ENCODE measurements around the gene KCNJ6. TPM values are rescaled to one million over a fixed set of nuclear protein-coding genes. Genes with fewer than 3 reads are reported as not detected.
"Not testable (repeated sequence)": the region's sequence is repeated elsewhere in the genome, so short reads cannot be mapped to it uniquely, and the experiment has no call there.

Gene KCNJ6
- not detected for total RNA-seq

- H3K9me3 Mint-ChIP-seq = peaks cover 1% of the 10 kb centered on the region
- H3K27ac Mint-ChIP-seq = no peak within 1 kb of the TSS
- no peak within 1 kb of the TSS for H3K4me3 Mint-ChIP-seq
- no peaks in the 10 kb centered on the region for H3K36me3 Mint-ChIP-seq
- peak; percentile 24 for DNase-seq
- peaks cover 77% of the 10 kb centered on the region for H3K27me3 Mint-ChIP-seq
- H3K4me1 Mint-ChIP-seq = peaks cover 6% of the 10 kb centered on the region
Measured at GRCh38 chr21:37916310-37917051, at the start of gene KCNJ6. Gene KCNJ6 (minus strand): TSS chr21:37916457. CDS start chr21:37840682, 75,775 bp downstream.

GRCh38 chr21:37965088-37965805 lies 49.0 kb upstream of the KCNJ6 start:
- H3K4me3 Mint-ChIP-seq = no peak overlapping the region
- H3K27me3 Mint-ChIP-seq = peaks cover 6% of the 10 kb centered on the region
- no peak overlapping the region for H3K27ac Mint-ChIP-seq
- H3K4me1 Mint-ChIP-seq = no peaks in the 10 kb centered on the region
- H3K9me3 Mint-ChIP-seq = no peaks in the 10 kb centered on the region
- DNase-seq = no peak
- no peaks in the 10 kb centered on the region for H3K36me3 Mint-ChIP-seq

GRCh38 chr21:37958537-37958936 lies 42.3 kb upstream of the KCNJ6 start:
- Mint-ChIP-seq H3K27ac (no peak overlapping the region), H3K36me3 (no peaks in the 10 kb centered on the region), H3K4me1 (no peaks in the 10 kb centered on the region), H3K9me3 (no peaks in the 10 kb centered on the region), H3K27me3 (peaks cover 6% of the 10 kb centered on the region), H3K4me3 (no peak overlapping the region)
- DNase-seq = no peak

GRCh38 chr21:37956772-37957171 lies 40.5 kb upstream of the KCNJ6 start:
- Mint-ChIP-seq H3K27me3 (peaks cover 4% of the 10 kb centered on the region), H3K9me3 (no peaks in the 10 kb centered on the region), H3K27ac (no peak overlapping the region), H3K4me3 (no peak overlapping the region), H3K4me1 (no peaks in the 10 kb centered on the region), H3K36me3 (no peaks in the 10 kb centered on the region)
- DNase-seq = no peak

GRCh38 chr21:37945036-37945435 lies 28.8 kb upstream of the KCNJ6 start:
- DNase-seq = no peak
- H3K4me1 Mint-ChIP-seq = no peaks in the 10 kb centered on the region
- no peaks in the 10 kb centered on the region for H3K9me3 Mint-ChIP-seq
- no peak overlapping the region for H3K27ac Mint-ChIP-seq
- H3K36me3 Mint-ChIP-seq = no peaks in the 10 kb centered on the region
- H3K27me3 Mint-ChIP-seq = peaks cover 5% of the 10 kb centered on the region
- H3K4me3 Mint-ChIP-seq = no peak overlapping the region

GRCh38 chr21:37944496-37944895 lies 28.2 kb upstream of the KCNJ6 start:
- DNase-seq = no peak
- Mint-ChIP-seq H3K4me1 (no peaks in the 10 kb centered on the region), H3K27ac (no peak overlapping the region), H3K27me3 (peaks cover 5% of the 10 kb centered on the region), H3K36me3 (no peaks in the 10 kb centered on the region), H3K4me3 (no peak overlapping the region), H3K9me3 (peaks cover 5% of the 10 kb centered on the region)

GRCh38 chr21:37940691-37941090 lies 24.4 kb upstream of the KCNJ6 start:
- peaks cover 8% of the 10 kb centered on the region for H3K9me3 Mint-ChIP-seq
- H3K4me1 Mint-ChIP-seq = no peaks in the 10 kb centered on the region
- no peak overlapping the region for H3K4me3 Mint-ChIP-seq

GRCh38 chr21:37939838-37940237 lies 23.6 kb upstream of the KCNJ6 start:
- H3K27me3 Mint-ChIP-seq = peaks cover 20% of the 10 kb centered on the region

More at GRCh38 chr21:37940691-37941090, 24.4 kb upstream of the KCNJ6 start:
- H3K36me3 Mint-ChIP-seq = no peaks in the 10 kb centered on the region
- no peak overlapping the region for H3K27ac Mint-ChIP-seq
- H3K27me3 Mint-ChIP-seq = peaks cover 14% of the 10 kb centered on the region
- DNase-seq = no peak

GRCh38 chr21:37939251-37939650 lies 23.0 kb upstream of the KCNJ6 start:
- no peak overlapping the region for H3K27ac Mint-ChIP-seq
- H3K36me3 Mint-ChIP-seq = no peaks in the 10 kb centered on the region
- no peak overlapping the region for H3K4me3 Mint-ChIP-seq
- no peaks in the 10 kb centered on the region for H3K4me1 Mint-ChIP-seq
- peaks cover 20% of the 10 kb centered on the region for H3K27me3 Mint-ChIP-seq
- H3K9me3 Mint-ChIP-seq = peaks cover 8% of the 10 kb centered on the region
- DNase-seq = no peak

More at GRCh38 chr21:37939838-37940237, 23.6 kb upstream of the KCNJ6 start:
- Mint-ChIP-seq H3K36me3 (no peaks in the 10 kb centered on the region), H3K4me3 (no peak overlapping the region), H3K9me3 (peaks cover 8% of the 10 kb centered on the region), H3K27ac (no peak overlapping the region), H3K4me1 (no peaks in the 10 kb centered on the region)
- no peak for DNase-seq

- Mint-ChIP-seq H3K4me1 (no peaks in the 10 kb centered on the region), H3K27me3 (peaks cover 20% of the 10 kb centered on the region), H3K9me3 (peaks cover 15% of the 10 kb centered on the region), H3K27ac (no peak overlapping the region), H3K36me3 (no peaks in the 10 kb centered on the region), H3K4me3 (no peak overlapping the region)
- no peak for DNase-seq
Measured at GRCh38 chr21:37937668-37938067, 21.4 kb upstream of the KCNJ6 start.

GRCh38 chr21:37936010-37936785 lies 19.9 kb upstream of the KCNJ6 start:
- peaks cover 15% of the 10 kb centered on the region for H3K9me3 Mint-ChIP-seq
- H3K4me1 Mint-ChIP-seq = no peaks in the 10 kb centered on the region
- no peak for DNase-seq
- no peak overlapping the region for H3K27ac Mint-ChIP-seq
- no peak overlapping the region for H3K4me3 Mint-ChIP-seq
- peaks cover 17% of the 10 kb centered on the region for H3K27me3 Mint-ChIP-seq
- no peaks in the 10 kb centered on the region for H3K36me3 Mint-ChIP-seq

GRCh38 chr21:37932936-37933335 lies 16.7 kb upstream of the KCNJ6 start:
- H3K4me3 Mint-ChIP-seq = no peak overlapping the region
- H3K36me3 Mint-ChIP-seq = no peaks in the 10 kb centered on the region
- H3K27ac Mint-ChIP-seq = no peak overlapping the region
- H3K9me3 Mint-ChIP-seq = peaks cover 7% of the 10 kb centered on the region
- DNase-seq = no peak
- H3K27me3 Mint-ChIP-seq = peaks cover 15% of the 10 kb centered on the region
- H3K4me1 Mint-ChIP-seq = no peaks in the 10 kb centered on the region

- H3K4me3 Mint-ChIP-seq = no peak overlapping the region
- no peak for DNase-seq
- no peaks in the 10 kb centered on the region for H3K4me1 Mint-ChIP-seq
- H3K36me3 Mint-ChIP-seq = no peaks in the 10 kb centered on the region
- no peaks in the 10 kb centered on the region for H3K9me3 Mint-ChIP-seq
- H3K27me3 Mint-ChIP-seq = peaks cover 10% of the 10 kb centered on the region
- no peak overlapping the region for H3K27ac Mint-ChIP-seq
Measured at GRCh38 chr21:37927711-37928110, 11.5 kb upstream of the KCNJ6 start.

GRCh38 chr21:37921091-37921490 lies 4.8 kb upstream of the KCNJ6 start:
- Mint-ChIP-seq H3K4me1 (no peaks in the 10 kb centered on the region), H3K27ac (no peak overlapping the region), H3K27me3 (peaks cover 35% of the 10 kb centered on the region), H3K36me3 (no peaks in the 10 kb centered on the region), H3K4me3 (no peak overlapping the region), H3K9me3 (no peaks in the 10 kb centered on the region)
- no peak for DNase-seq

- DNase-seq, H3K9me3 Mint-ChIP-seq, H3K4me3 Mint-ChIP-seq, H3K36me3 Mint-ChIP-seq, H3K27ac Mint-ChIP-seq, H3K4me1 Mint-ChIP-seq: not testable (repeated sequence)
- H3K27me3 Mint-ChIP-seq = peaks cover 43% of the 10 kb centered on the region
Measured at GRCh38 chr21:37920302-37920701, 4.0 kb upstream of the KCNJ6 start.
